Heart left ventricle (tissue), 16 donors: ENCODE measurements around the gene RTL5. TPM values are rescaled to one million over a fixed set of nuclear protein-coding genes. Genes with fewer than 3 reads are reported as not detected.

Experiments
- ATAC-seq, 4 donors: fragments of 200-7000 bp; cut with Tn5 transposase; one replicate each; pipeline ENCODE4 v1.9.1; 2020 to 2022; ENCODE audit warnings: moderate library complexity in 4 of 4, mild to moderate bottlenecking in 3 of 4, moderate number of reproducible peaks in 1 of 4
- DNase-seq, 5 donors: peaks; one replicate each; pipeline ENCODE4 v3.0.0-alpha.2; 2020
- H3K27ac ChIP-seq, 12 donors: fragments of 200-600 bp; sonication (generic) in 4 of 12; one replicate each; pipeline versions ENCODE4 v1.5.0 to v1.8.0; 2016 to 2022; ENCODE audit warnings: mild to moderate bottlenecking in 2 of 12
- H3K27me3 ChIP-seq, 9 donors: fragments of 200-600 bp; sonication (generic) in 2 of 9; one replicate each; pipeline versions ENCODE4 v1.5.1 to v1.8.0; 2016 to 2022; ENCODE audit warnings: mild to moderate bottlenecking in 3 of 9
- H3K36me3 ChIP-seq, 9 donors: fragments of 200-600 bp; sonication (generic) in 2 of 9; one replicate each; pipeline versions ENCODE4 v1.5.0 to v1.8.0; 2018 to 2022; ENCODE audit warnings: mild to moderate bottlenecking in 2 of 9
- H3K4me1 ChIP-seq, 12 donors: fragments of 200-600 bp; sonication (generic) in 4 of 12; one replicate each; pipeline versions ENCODE4 v1.5.0 to v1.8.0; 2016 to 2022; ENCODE audit warnings: mild to moderate bottlenecking in 3 of 12
- H3K4me3 ChIP-seq, 12 donors: fragments of 200-600 bp; sonication (generic) in 4 of 12; one replicate each; pipeline versions ENCODE4 v1.5.0 to v1.8.0; 2017 to 2022; ENCODE audit warnings: mild to moderate bottlenecking in 9 of 12, moderate library complexity in 4 of 12
- H3K9me3 ChIP-seq, 12 donors: fragments of 200-600 bp; sonication (generic) in 4 of 12; one replicate each; pipeline versions ENCODE4 v1.5.0 to v1.8.0; 2016 to 2022; ENCODE audit warnings: mild to moderate bottlenecking in 1 of 12
- POLR2A ChIP-seq, 2 donors: fragments of 450-650 bp; IDR thresholded peaks; one replicate each; pipeline ENCODE4 v1.6.1; 2017; ENCODE audit warnings: antibody characterized with exemption in 2 of 2, mild to moderate bottlenecking in 2 of 2, moderate library complexity in 2 of 2
- WGBS, 4 donors: extraction: QIAGEN DNeasy Blood & Tissue Kit in 2 of 4; methylation state at CpG; one replicate each; pipeline versions ENCODE4 v1.1.5 to v1.1.7; 2013 to 2018; 5-methylcytosine and 5-hydroxymethylcytosine counted together
- intact Hi-C, 10 donors: fragments of 100-400 bp; cut with DNase I; formaldehyde crosslinking; loops; one replicate each; pipeline versions ENCODE4 v1.11.1 to v1.14.2; 2022
- polyA plus RNA-seq, 2 donors: library from polyadenylated mRNA; stranded (reverse); fragments of 200-250 nt; gene quantifications; one replicate each; pipeline ENCODE4 v1.2.3, GENCODE V29; 2013
- total RNA-seq, 9 donors: library from RNA; depleted of rRNA in 2 of 9; stranded (reverse); fragments of >200 nt in 2 of 9; fragmentation: NEBNext Ultra II Directional in 3 of 9; extraction: Animal tissue kit (Norgen Biotek cat#: 25700) in 3 of 9; gene quantifications; one replicate each; pipeline versions ENCODE4 v1.1.0 to v1.2.4, GENCODE V29; 2016 to 2023
- TF ChIP-seq, protein P1 (sequence below), 12 donors: fragments of 200-600 bp; sonication (generic) in 4 of 12; IDR thresholded peaks; one replicate each; pipeline versions ENCODE4 v1.5.0 to v1.8.0; 2018 to 2022; ENCODE audit warnings: antibody characterized with exemption in 12 of 12, mild to moderate bottlenecking in 5 of 12
- donor health status: ischemic (EF 13 %, LVEDD 7.1; RV severe dilation, severe dysfunction).
- donor health status: healthy with polysubstance abuse.
- donor health status: DM: no; HTN: yes; CAD: no.
- donor health status: DM: no; HTN: no; CAD: no.
- donor health status: ischemic (EF 25% LVEDD 6.9; RV normal size, moderate dysfunction).
- donor health status: ischemic (EF 25% LVEDD 5.7; RV mildly dilated, moderate dysfunction).
- donor health status: healthy.
- donor health status: DM: yes; HTN: yes; CAD: no.
- donor health status: ischemic (EF 35%, LVEDD 5.7; RV mildly dilated, moderate dysfunction).
- donor health status: nonischemic (EF 11% LVEDD 7.7; RV severe dilation, severe dysfunction).
- donor health status: DM: yes; HTN: yes; CAD: no.
- donor health status: PGD.
- donor health status: ischemic (EF 29% LVEDD 5.4; RV normal size, mild dysfunction).
- donor health status: nonischemic (EF 23%, LVEDD 6.1; RV moderate dilation, normal function).

RTL5 gene
- total and polyA plus RNA-seq, 11 donors: 1.2 to 6.0 (median 2.5) TPM

DNA sequence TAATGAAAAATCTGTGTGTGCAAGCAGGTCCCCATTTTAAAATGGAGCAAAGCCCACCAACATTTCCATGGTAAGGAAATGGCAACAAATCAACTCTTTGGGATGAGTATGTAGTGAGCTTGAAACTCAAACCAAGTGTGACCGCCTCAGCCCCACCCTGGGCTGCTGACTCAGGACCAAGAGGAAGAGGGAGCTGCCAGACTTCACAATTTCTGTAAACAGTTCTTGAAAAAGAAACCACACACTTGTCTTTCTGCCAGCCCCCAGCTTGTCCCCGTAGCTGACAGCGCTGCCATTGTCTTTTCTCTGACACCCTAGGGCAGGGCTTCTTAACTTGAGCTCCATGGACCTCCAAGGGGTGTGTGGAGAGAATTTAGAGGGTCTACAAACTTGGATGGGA is 10.3 kb downstream of the RTL5 start:
- intact Hi-C loops: loop anchor here in 3 of 10 donors (2.0 to 10.0 kb wide), 3 partner anchors 99 to 207 kb away; partner anchors contain the start of gene NHSL2 (in 1 of the 3)
- no peak for TF ChIP-seq POLR2A (IDR thresholded peaks at IDR 0.05)
- TF ChIP-seq, protein P1, sequence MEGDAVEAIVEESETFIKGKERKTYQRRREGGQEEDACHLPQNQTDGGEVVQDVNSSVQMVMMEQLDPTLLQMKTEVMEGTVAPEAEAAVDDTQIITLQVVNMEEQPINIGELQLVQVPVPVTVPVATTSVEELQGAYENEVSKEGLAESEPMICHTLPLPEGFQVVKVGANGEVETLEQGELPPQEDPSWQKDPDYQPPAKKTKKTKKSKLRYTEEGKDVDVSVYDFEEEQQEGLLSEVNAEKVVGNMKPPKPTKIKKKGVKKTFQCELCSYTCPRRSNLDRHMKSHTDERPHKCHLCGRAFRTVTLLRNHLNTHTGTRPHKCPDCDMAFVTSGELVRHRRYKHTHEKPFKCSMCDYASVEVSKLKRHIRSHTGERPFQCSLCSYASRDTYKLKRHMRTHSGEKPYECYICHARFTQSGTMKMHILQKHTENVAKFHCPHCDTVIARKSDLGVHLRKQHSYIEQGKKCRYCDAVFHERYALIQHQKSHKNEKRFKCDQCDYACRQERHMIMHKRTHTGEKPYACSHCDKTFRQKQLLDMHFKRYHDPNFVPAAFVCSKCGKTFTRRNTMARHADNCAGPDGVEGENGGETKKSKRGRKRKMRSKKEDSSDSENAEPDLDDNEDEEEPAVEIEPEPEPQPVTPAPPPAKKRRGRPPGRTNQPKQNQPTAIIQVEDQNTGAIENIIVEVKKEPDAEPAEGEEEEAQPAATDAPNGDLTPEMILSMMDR (IDR thresholded peaks at IDR 0.05): no peak
- peak overlapping the region in 11 of 12 donors; percentile 9 to 88 (median 67) for H3K27ac ChIP-seq
- H3K4me1 ChIP-seq: peaks cover 0 to 60% (median 33%) of the 10 kb centered on the region in 12 donors
- peak; percentile 53 to 90 (median 74) for ATAC-seq
- H3K36me3 ChIP-seq: no peaks in the 10 kb centered on the region
- no peaks in the 10 kb centered on the region for H3K9me3 ChIP-seq
- no peak overlapping the region for H3K4me3 ChIP-seq
- H3K27me3 ChIP-seq: peaks cover 0 to 29% (median 0%) of the 10 kb centered on the region in 9 donors
- WGBS, 4 donors: 35 to 58% (median 42%) methylated on average over 3 of the region's 3 CpGs
- DNase-seq: peak; percentile 64 to 75 (median 72)

DNA sequence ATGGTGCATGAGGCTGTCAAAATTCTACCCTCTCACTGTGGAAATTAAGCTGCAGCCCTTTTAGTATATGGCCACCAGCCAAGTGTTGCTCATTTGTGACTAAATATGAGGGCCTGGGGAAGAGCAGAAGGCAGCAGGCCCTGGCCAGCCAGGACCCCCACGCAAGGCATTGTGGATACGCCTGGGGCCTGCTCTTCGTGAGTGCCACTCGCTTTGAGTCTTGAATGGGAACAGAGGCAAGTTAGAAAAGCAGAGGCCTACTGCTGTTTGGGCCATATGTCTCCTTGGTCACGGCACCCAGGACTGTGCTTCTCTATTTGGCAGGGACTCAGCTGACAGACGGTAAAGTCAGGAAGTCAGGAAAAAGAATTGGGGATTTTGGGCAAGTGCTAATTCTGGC is 10.9 kb downstream of the RTL5 start:
- intact Hi-C loops: loop anchor here in 3 of 10 donors (2.0 to 10.0 kb wide), 3 partner anchors 98 to 206 kb away; partner anchors contain the start of gene NHSL2 (in 1 of the 3)
- Histone ChIP-seq H3K27me3 (peaks cover 0 to 25% (median 0%) of the 10 kb centered on the region in 9 donors), H3K36me3 (no peaks in the 10 kb centered on the region), H3K9me3 (no peaks in the 10 kb centered on the region), H3K27ac (peak overlapping the region in 11 of 12 donors; percentile 9 to 88 (median 67)), H3K4me3 (no peak overlapping the region), H3K4me1 (peaks cover 0 to 55% (median 28%) of the 10 kb centered on the region in 12 donors)
- 56 to 86% (median 67%) methylated on average over 6 of the region's 6 CpGs for WGBS, 4 donors
- ATAC-seq (peak in 3 of 4 donors; percentile 15 to 46 (median 23)), DNase-seq (no peak)
- no peak for TF ChIP-seq POLR2A (IDR thresholded peaks at IDR 0.05)
- TF ChIP-seq, protein P1 (IDR thresholded peaks at IDR 0.05): no peak

DNA sequence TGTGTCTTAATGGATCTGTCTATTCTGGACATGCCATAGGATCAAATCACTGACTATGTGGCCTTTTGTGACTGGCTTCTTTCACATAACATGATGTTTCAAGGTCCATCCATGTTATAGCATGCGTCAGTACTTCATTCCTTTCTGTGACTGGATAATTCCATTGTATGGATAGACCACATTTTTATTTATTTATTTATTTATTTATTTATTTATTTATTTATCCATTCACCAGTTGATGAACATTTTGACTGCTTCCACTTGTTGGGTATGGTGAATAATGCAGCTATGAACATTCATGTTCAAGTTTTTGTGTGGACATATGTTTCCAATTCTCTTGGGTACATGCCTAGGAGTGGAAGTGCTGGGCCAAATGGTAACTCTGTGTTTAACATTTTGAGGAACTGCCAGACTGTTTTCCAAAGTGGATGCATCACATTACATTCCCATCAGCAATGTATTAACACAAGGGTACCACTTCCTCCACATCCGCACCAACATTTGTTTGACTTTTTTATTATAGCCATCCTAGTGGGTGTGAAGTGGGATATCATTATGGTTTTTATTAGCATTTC is 14.0 kb downstream of the RTL5 start:
- Histone ChIP-seq H3K4me1 (peaks cover 0 to 38% (median 8%) of the 10 kb centered on the region in 12 donors), H3K27me3 (peaks cover 0 to 24% (median 0%) of the 10 kb centered on the region in 9 donors), H3K27ac (no peak overlapping the region), H3K4me3 (no peak overlapping the region), H3K9me3 (no peaks in the 10 kb centered on the region), H3K36me3 (no peaks in the 10 kb centered on the region)
- 86 to 99% (median 96%) methylated on average over 2 of the region's 2 CpGs for WGBS, 4 donors
- no peak for TF ChIP-seq POLR2A (IDR thresholded peaks at IDR 0.05)
- TF ChIP-seq, protein P1 (IDR thresholded peaks at IDR 0.05): no peak
- intact Hi-C loops: no loop called here
- DNase-seq (no peak), ATAC-seq (no peak)

DNA sequence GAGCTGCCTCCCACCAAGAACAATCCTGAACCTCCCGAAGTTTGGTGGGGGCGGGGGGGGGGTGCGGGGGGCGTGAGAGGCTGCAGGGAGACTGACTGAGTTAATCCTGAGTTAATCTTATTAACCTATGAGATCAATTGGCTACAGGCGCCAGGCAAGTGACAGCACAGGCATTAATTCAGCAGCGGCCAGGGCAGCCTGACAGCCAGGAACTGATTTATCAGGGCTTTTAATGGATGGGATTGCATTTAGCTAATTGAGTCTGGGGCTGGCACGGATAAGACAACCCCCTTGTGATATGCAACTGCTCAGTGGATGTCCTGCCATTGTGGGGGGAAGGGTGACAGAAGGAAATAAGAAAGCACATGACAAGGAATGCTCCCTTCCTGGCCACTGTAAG is 16.3 kb downstream of the RTL5 start:
- TF ChIP-seq POLR2A (IDR thresholded peaks at IDR 0.05): no peak
- no peak overlapping the region for H3K27ac ChIP-seq

More for the DNA sequence above, 16.3 kb downstream of the RTL5 start:
- ATAC-seq (no peak), DNase-seq (no peak)
- no peaks in the 10 kb centered on the region for H3K36me3 ChIP-seq
- 38 to 67% (median 55%) methylated on average over 5 to 7 of the region's 7 CpGs for WGBS, 4 donors
- H3K4me3 ChIP-seq: no peak overlapping the region
- intact Hi-C loops: no loop called here
- peaks cover 0 to 24% (median 0%) of the 10 kb centered on the region in 9 donors for H3K27me3 ChIP-seq
- no peaks in the 10 kb centered on the region for H3K9me3 ChIP-seq
- H3K4me1 ChIP-seq: peaks cover 0 to 15% (median 0%) of the 10 kb centered on the region in 12 donors
